HG03280 (cell line): ENCODE measurements around the gene SPEG.

Experiments used
- ATAC-seq: cut with Tn5 transposase; IDR thresholded peaks from one replicate; pipeline ENCODE4 v1.9.1; 2021; ENCODE audit warnings: mild to moderate bottlenecking, moderate library complexity; ENCODE audit not compliant: unreplicated experiment

Gene SPEG

GRCh38 chr2:219422952-219423534, 11.6 kb upstream of the SPEG start:
- ATAC-seq: no peak

DNA sequence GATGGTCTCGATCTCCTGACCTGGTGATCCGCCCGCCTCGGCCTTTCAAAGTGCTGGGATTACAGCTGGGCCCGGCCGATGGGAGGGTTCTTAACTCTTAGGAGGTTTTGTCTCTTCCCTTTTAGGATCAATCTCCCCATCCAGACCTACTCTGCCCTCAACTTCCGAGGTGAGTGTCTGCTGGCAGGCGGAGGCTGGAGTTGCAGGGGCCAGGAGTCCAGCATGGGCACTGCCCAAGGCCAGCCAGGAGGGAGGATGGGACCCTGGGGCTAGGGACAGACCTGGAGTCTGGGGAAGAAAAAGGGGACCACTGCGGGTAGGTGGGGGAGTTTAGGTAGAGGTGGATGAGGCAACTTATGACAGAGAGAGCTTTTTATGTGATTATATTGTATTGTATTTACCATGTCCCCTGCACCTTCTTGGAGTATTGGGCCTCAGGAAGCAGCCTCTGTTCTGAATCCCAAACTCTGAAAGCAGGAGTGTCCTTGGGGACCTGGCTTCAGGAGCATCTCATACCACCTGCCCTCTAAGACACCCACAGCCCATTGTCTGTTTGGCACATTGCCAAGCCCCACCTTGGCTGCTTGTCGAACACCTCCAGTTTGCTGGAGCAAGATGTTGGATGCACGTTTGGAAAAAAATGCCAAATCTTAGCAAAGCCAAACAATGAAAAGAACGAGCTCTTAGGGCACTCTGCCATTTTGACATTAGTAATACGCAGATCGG, 10.8 kb upstream of the SPEG start:
- ATAC-seq: no peak

DNA sequence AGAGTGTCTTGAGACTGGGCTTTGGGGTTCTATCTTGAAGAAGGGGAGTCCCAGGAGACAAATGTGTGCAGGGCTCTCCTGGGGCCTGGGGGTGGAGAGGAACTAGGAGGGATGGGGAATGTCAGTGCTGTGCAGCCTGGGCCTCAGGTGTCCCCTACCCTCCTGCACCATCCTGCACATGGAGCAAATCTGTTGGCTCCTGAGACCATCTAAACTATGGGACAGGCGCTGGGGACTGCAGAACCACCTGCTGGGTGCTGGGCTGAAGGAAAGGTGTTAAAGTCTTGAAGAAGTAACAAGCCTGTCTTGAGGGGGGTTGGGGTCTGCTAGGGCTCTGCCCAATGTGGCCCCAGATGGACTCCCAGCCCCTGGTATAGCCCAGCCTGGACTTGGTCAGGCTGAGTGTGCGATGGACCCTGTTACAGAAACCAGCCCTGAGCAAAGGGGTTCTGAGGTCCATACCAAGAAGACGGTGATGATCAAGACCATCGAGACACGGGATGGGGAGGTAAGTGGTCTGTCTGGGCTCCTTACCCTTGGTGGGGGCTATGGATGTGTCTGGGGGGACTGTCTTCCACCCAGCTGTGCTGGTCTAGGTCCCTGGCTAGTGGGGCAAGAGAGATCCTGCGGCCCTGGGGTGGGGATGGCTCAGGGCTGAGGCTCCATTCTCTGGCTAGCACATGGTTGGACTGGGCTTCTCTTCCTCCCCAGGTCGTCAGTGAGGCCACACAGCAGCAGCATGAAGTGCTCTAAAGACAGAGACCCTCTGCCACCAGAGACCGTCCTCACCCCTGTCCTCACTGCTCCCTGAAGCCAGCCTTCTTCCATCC, 9.2 kb upstream of the SPEG start:
- no peak for ATAC-seq

GRCh38 chr2:219426068-219426443, 8.6 kb upstream of the SPEG start:
- no peak for ATAC-seq

- ATAC-seq: no peak
Observed at GRCh38 chr2:219426534-219427136, 8.0 kb upstream of the SPEG start.

GRCh38 chr2:219428469-219428868, 6.2 kb upstream of the SPEG start:
- no peak for ATAC-seq

GRCh38 chr2:219429958-219430606, 4.6 kb upstream of the SPEG start:
- ATAC-seq: no peak

- ATAC-seq: no peak
Observed at GRCh38 chr2:219430633-219431615, 3.7 kb upstream of the SPEG start.

DNA sequence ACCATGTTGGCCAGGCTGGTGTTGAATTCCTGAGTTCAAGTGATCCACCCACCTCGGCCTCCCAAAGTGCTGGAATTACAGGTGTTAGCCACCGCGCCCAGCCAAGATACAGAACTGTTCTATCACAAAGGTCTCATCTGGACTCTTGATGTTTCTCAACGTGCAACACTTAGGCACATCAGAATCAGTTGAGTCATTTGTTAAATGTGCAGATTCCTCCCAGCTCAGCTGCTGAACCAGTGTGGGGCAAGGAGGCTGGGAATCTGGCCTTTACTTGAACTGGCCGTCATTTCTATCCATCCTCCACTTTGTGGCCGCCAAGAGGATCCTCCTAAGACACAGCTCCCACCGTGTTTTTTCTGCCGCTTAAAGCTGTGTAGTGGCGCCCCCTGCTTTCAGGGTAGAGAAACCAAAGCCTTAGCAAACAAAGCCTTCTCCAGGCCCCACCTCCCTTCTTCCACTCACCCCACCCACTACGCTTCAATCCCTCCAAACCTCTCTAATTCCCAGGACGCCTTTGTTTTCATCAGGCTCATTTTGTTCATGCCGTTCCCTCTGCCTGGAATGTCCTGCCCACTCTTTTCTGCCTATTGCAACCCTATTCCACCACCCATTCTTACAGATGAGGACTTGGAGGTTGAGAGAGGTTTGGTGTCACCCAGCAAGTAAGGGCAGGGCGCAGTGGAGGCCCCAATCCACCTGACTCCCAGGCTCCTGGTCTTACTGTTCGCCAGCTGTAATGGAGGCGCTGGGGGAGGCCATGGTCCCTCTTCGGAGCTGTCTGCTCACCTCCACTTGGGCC, 776 bp upstream of the SPEG start:
- ATAC-seq: no peak

DNA sequence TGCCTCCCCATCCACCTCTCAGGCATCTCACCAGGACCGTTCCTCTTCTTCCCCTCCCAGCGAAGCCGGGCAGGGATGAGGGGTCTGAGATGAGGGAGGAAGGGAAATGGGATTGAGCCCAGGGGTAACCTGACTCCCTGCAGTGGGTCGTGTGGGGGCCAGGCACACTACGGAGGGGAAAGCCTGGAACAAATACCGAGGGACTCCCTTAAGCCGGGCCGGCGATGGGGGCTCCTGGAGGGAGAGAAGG, 250 bp upstream of the SPEG start:
- no peak for ATAC-seq

GRCh38 chr2:219435701-219436100, 1.1 kb downstream of the SPEG start:
- ATAC-seq: no peak

GRCh38 chr2:219436491-219436890, 1.8 kb downstream of the SPEG start:
- no peak for ATAC-seq

GRCh38 chr2:219437141-219437540, 2.5 kb downstream of the SPEG start:
- no peak for ATAC-seq

GRCh38 chr2:219437690-219438206, 3.1 kb downstream of the SPEG start:
- ATAC-seq: no peak

DNA sequence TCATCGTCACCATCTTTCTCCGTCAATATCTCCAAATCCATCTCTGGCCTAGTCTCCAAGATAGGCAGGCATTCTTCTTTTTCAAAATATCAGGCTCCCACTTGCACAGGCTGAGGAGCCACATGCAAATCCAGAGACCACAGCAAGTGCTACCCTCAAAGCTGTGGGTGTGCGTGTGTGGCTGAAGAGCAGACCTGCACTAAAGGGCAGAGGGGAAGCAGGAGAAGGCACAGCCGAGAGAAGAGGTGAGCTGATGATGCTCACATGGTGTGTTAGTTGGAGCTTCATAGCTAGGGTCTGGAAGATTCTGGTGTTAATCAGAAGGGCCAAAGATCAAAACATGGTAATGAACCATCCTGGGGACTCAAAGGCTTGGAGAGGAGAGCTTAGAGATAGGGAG, 3.8 kb downstream of the SPEG start:
- ATAC-seq: no peak

DNA sequence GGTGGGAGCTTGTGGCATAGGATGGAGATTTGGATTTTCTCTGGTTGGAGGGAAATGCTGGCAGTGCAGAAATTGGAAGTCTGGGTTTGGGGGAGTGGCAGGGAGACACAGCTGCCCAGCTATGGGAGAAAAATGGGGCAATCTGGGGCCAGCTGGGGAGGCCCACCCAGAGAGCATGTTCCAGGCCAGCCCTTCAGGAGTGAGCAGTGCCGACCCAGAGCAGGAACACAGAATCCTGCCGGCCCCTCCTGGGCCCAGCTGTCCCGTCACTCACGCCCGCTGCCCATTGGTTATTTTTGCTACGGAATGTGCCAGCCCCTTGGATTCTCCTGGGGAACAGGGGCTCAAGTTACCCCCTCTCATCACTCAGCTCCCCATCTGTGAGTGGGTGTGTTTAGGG, 4.9 kb downstream of the SPEG start:
- ATAC-seq: no peak

DNA sequence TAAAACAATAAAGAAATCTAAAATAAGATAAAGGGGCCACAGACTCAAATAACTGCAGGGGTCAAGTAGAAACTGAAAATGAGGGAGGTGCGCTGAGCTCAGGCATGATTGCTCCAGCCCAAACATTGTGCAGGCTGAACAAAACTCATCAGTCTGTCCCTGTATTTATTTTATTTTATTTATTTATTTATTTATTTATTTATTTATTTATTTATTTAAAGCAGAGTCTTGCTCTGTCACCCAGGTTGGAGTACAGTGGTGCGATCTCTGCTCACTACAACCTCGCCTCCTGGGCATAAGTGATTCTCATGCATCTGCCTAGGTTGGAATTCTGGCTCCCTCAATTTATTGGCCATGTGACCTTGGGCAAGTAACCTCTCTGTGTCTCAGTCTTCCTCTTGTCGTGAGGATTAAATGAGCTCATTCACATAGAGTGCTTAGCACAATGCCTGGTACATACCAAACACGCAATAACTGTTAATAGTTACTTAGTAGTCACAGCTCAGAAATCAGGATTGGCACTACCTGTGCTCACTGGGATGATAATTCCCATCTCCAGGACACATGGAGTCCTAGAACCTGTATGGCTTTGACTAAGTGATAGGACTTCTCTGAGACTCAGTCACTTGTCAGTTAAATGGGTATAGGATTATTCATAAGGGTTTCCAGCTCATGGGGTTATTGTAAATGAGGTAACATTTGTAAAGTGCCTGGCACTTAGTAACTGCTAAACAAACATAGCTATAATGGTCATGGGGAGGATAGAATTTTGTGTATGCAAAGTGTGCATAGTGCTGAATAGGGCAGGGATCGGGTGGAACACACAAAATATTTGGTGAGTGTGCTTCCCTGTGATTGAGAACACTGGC, 6.0 kb downstream of the SPEG start:
- ATAC-seq: no peak
